DMS114 treated with DMSO at 0.1 percent for 48 hours (cell line): ENCODE data around the gene TTC6.
"Not testable (repeated sequence)": the region's sequence is repeated elsewhere in the genome, so short reads cannot be mapped to it uniquely, and the experiment has no call there.

Source experiments
- DNase-seq: peaks from one replicate; lab custom pipeline; 2025; ENCODE audit not compliant: unreplicated experiment; lab: John Stamatoyannopoulos, UW

The TTC6 gene, protein sequence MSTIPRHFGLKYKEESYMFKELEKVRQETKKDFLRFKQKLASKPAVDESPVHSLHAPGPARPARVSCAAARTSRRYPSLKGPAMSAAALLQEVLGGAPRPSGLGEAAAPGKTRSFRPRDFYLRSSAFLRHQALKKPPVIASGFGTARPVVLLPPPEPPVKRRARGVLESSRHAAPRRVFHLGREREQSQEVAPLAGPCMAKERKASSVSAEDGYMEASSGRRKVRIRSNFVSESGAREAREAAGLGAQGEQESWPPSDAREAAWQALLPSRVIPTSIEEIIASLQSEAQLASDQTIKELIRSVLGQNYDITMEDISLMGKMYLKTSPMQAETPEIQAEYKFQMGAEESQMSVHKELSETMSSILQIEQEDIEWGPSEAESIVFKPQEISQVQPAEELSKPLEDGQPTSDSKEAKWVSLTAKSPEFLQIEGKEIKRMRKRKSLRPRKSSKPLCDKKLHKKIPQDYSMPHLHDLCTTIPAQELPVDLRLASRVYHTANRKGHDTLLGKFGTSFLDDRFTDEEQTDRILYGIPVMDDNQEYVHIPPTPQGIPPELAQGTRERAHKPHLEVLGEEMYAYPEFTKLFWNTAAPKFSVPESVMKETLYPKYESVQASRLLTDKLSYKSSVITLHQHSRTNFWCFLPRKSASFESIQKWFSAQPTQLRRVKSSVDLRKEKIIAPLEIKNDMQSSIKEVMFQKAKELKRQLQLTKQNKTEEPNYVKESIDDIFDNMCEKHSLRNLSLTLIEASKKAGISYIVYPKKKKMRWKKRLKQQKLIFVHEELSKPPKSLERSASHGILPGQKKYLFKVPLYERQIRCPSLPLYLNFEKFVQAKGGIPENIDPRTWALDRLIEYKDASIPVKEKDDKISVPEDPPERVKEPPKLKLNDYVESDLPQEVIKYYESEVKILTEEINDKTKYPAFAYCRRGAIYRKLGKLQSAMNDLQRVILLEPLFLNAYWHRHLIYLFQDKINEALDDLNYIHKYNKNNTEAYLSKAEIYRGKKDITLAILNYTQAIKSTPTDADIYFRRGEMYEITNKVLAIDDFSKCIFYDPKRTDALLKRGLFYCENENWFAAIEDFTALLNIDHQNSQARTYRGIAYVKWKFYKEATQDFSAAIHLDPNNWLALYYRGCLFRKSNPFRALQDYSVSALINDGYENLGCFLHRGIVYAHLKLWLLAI (N-terminal part only)

DNA sequence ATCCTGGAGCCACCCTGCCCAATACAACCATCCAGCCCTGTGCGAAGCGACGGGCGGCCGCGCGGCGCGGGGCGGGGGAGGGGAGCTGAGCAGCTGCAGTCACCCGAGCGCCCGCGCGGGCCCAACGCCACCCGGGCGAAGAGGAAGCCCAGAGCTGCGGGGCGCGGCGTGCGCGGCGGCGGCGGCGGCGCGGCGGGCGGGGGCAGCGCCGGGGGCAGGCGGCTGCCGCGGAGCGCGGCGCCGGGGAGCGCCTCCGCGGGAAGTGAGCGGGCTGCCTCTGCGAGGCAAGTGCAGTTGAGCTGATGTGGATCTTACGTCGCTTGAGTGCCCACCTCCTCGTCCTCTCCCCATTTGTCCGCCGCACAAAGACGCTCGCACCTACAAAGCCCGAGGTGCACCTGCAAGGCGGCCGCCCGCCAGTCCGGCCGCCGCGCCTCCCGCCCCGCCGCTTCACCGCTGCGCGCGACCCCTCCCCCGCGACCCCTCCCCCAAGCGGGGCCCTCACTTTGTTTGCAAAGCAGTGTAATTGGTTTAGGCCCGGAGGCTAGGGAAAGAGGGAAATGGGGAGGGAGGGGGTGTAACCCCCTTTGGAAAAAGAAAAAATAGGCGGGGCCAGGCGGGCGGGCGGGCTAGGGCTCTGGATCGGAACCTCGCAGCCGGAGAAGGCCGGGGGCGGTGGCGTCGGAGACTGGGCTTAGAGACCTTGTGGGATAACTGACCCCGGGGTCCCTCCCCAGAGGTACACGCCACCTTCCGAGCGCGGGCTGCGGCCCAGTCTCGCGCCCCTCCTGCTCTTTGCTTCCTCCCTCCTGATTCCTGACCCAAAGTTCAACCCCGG, at the start of gene TTC6, which contains the start of gene FOXA1:
Gene TTC6 (plus strand): TSS at position 659 of the 838 bp plus-strand sequence. CDS start 26,436 bp downstream, outside the sequence.
Gene FOXA1 (minus strand): TSS at position 279 of the 838 bp plus-strand sequence. CDS start 277 bp downstream, at position 2.
- no peak for DNase-seq

DNA sequence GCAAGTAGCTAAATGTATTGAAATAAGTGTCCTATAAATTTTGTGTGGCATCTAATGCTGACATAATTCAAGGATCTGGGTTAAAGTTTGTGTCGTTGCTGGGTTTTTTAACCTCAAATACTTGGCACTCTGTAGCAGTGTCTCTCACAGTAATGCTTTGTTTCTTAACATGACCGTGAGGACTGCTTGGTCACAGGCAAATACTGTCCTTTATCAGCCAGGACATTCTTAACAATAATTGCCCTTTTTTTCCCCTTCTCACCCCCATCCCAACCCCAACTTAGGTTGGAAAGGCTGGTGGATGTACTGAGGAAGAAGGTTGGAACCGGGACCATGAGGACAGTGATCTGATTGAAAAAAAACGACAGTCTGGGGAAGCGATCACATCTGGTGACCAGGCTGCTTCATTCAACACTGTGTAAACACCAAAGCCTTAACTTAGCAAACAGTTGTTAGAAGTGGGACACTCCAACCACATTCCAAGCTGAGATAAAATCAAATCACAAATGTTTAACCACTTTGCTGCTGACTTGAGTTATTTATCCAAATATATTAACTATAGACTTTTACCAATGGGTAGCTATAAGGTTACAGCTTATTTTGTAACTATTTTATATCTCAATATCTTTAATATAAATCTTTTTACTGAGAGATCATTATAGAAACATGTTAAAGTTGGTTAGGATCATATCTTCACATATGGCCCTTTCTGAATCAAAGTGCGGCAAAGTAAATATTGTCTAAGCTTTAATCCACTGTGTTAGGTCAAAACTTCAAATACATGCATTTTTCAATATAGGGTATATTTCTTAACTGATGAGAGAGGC, 48.6 kb upstream of the TTC6 start:
- no peak for DNase-seq

DNA sequence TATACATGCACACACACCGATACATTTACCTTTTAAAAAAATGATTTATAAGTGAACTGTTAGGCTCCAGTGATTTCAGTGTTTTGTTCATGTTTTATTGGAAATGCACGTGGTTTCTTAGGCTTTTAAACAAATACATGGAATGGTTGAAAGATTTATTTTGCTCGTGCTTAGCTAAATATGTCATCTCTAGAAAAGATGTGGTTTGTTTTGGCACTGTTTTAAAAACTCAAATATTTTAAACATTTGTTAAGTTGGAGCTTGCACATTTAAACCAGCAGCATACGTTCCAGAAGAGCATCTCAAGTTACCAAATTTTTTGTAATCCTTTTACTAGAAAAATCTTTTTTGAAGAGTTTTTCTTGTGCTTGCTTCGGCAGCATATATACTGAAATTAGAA, 44.9 kb upstream of the TTC6 start:
- DNase-seq = no peak

DNA sequence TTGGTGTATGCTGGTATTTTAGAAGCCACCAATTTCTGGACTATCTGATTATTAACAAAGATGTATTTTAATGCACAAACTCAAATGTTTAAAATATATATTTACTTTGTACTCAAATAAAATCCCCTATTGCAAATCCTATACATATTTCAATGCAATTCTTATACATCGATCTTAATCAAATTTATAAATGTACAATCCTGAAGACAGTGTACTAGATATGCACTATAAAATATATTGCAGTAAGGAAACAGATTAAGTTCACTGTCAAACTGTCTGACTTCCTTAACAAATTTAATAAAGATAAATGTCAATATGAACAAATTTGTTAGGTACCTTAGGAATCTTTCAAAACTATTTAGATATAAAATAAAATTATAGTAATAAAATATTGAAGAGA, 44.3 kb upstream of the TTC6 start:
- no peak for DNase-seq

DNA sequence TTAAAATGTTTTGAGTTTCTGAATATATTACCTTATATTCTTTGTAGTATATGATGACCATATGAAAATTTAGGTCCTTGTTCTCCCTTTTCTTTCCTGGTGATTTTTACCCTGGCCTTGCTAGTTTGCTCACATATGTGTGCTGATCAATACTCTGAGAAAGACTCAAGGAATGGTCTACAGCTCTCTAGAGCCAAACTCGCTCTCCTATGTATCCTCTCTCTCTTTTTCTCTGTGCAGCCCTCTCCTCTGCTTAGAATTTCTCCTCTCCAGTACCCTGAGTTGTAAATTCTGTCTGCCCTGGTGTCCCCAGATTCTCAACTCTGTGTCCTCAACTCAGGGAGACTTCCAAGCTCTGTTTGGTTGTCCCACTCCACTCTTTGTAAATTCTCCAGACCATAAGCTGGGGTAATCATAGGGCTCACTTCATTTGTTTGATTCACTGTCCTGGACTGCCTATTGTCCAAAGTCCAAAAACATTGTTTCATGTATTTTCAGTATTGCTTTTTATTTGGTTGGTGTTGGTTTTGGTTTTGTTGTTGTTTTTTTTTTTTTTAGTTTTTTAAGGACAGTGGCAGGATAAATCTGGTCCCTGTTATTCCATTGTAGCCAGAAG, 41.4 kb upstream of the TTC6 start:
- no peak for DNase-seq

DNA sequence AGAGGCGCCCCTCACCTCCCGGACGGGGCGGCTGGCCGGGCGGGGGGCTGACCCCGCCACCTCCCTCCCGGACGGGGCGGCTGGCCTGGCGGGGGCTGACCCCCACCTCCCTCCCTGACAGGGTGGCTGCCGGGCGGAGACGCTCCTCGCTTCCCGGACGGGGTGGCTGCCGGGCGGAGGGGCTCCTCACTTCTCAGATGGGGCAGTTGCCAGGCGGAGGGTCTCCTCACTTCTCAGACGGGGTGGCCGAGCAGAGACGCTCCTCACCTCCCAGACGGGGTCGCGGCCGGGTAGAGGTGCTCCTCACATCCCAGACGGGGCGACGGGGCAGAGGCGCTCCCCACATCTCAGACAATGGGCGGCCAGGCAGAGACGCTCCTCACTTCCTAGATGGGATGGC, 39.8 kb upstream of the TTC6 start:
- not testable (repeated sequence) for DNase-seq

DNA sequence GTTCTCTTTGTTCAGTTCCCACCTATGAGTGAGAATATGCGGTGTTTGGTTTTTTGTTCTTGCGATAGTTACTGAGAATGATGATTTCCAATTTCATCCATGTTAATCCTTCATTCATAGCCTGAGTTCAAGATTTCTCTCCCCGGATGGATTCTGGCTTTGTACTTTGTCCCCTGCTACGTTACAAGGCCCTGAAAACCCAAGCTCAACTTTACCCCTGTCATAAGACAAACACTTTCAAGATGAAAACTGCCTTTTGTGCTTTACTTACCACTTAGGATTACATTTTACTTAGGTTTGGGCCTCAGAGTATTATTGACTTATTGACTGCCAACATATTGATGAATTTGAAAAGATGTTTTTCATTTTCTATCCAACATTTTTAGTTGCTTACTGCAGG, 36.7 kb upstream of the TTC6 start:
- DNase-seq = no peak

DNA sequence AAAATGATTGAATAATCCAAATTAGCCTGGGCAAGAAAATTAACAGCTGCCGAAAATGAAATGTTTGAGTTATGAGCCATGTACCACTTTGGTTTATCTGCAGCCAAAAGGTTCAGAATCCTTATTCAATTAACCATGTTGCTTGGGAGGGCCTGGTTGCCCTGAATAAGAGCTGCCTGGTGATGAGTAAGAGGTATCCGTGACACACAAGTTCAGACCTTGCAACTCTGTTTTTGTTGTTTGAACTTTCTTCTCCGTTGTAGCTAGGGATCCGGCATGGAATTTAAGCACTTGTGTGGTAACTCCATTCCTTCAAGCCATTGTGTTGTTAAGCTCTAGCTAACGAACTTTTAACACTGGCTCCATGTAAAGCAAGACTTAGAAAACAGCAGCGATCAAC, 36.0 kb upstream of the TTC6 start:
- DNase-seq = no peak

DNA sequence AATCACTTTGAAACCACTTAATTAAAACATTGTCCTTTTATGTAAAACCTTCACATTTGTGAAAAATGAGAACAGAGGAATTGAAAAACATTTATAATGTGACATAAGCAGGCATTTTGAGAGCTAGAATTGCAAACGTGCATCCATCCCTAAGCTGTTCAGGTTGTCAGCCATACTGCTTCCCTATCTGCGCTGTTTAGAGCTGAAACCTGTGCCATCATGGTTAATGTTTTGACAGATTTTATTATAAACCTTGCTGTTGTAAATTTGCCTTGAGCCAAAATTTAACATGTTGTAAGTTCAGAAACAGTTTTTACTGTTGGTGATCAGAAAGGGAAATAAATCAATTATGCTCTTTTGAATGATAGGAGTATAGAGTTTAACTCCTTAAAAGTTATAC, 32.2 kb upstream of the TTC6 start:
- DNase-seq = no peak

DNA sequence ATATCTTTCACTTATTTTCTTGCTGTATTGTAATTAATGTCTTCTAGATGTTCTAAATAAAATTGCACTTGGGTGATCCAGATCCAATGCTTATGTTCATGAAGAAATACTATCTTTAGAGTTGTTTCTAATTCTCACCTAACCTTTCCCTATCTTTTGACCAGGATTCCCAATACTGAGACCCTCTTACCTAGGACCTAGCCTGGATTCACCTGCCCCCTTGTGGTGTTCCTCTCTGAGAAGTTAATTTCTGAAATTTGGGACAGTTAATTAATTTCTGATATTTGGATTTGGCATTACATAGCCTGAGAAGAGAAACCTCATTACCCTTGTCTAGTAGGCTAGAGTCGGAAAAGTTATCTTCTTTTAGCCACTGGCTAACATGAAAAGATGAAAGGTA, 29.9 kb upstream of the TTC6 start:
- DNase-seq = no peak

DNA sequence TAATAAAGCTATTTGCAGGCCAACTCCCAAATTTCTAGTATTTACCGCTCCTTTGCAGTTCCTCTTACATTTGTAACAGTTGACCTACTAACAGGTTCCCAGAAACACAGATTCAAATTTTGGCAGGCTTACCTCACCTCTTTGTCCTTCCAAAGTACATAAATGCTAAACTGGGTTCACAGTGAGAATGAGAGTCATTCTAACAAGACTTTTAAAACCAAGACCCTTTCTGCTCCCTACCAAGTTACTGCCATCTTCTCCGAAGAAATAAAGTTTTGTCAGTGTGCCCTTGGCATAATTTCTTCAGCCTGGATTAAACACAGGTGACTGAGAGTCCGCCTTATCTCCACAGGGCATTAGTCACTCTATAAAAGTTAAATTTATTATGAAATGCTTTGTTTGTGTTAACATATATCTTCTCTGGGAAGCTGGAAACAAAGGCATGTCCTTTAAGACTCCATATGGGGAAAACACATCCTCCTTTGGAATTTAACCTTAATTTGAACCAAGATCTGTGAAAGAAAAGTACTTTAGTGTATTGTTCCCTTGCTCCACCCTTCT, 28.5 kb upstream of the TTC6 start:
- DNase-seq = no peak

DNA sequence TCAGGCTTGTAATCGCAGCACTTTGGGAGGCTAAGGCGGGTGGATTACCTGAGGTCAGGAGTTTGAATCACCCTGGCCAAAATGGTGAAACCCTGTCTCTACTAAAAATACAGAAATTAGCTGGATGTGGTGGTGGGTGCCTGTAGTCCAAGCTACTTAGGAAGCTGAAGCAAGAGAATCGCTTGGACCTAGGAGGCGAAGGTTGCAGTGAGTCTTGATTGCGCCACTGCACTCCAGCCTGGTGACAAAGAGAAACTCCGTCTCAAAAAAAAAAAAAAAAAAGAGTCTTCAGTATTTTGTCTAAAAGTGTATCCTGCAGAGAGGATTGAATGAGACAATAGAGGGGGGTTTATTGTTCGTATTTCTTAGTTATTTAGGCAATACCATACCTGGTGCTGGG, 25.7 kb upstream of the TTC6 start:
- no peak for DNase-seq

DNA sequence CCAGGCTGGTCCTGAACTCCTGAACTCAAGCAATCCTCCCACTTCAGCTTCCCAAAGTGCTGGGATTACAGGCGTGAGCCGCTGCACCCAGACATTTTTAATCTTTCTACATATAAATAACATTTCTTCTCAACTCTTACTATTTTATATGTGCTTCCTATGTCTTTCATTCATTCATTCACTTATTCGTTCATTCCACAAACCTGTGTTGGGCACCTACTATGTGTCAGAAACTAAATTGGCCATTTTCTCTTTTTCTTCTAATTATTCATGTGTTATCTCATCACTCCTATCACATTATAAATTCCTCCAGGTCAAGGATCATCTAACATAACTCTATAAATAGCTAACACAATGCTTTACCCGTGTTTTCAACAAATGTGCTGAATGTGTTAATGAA, 24.0 kb upstream of the TTC6 start:
- no peak for DNase-seq

DNA sequence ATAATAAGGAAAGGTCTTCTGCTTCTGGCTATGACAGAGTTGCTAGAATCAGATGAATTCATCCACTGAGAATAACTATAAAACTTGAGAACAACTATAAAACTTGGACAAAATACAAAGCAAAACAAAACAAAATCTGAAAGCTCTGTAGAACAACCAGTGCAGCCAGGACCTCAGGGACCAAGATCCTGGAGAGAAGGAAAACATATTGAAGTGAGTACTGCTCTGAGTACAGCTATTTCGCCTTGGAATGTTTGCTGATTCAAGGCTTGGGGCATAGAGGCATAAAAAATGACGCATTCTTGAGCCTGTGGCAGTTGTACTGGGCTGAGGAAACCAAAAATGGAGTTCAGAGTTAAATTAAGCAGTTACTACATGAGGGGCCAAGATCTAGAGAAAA, 22.1 kb upstream of the TTC6 start:
- DNase-seq = no peak

DNA sequence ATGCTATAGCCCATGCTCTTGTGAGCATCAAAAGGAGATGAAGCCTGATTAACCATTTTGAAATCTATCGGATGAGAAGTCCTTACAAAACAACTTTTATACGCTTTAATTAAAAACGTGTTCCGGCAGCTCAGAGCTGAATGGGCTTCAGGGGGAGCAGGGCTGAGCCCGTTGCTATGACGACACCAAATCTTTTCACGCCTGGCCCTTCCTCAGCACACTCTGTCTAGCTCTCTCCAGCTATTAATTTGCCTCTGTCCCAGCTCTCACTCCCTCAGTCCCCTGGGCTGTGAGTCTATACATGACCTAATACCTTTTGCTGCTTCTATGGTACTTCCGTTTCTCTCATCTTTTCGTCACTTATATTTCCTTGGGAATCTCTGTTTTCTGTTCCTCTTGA, 16.2 kb upstream of the TTC6 start:
- no peak for DNase-seq

DNA sequence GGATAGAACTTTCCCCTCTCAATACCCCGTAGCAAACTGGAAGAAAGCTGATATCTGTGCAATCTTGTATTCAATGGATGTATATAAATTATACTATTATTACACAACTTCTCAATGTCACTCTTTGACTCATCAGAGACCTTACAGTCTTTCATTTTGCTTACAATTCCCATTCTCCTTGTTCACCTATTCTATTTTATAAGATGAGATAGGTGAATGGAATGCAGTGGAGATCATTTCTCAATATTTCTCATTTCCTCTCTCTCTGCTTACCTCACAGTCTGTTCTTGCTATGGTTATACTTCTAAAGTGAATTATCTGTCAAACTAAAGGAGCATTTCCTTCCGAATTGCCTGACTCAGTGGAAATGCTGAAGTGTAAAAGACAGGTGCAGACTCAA, 15.3 kb upstream of the TTC6 start:
- no peak for DNase-seq

DNA sequence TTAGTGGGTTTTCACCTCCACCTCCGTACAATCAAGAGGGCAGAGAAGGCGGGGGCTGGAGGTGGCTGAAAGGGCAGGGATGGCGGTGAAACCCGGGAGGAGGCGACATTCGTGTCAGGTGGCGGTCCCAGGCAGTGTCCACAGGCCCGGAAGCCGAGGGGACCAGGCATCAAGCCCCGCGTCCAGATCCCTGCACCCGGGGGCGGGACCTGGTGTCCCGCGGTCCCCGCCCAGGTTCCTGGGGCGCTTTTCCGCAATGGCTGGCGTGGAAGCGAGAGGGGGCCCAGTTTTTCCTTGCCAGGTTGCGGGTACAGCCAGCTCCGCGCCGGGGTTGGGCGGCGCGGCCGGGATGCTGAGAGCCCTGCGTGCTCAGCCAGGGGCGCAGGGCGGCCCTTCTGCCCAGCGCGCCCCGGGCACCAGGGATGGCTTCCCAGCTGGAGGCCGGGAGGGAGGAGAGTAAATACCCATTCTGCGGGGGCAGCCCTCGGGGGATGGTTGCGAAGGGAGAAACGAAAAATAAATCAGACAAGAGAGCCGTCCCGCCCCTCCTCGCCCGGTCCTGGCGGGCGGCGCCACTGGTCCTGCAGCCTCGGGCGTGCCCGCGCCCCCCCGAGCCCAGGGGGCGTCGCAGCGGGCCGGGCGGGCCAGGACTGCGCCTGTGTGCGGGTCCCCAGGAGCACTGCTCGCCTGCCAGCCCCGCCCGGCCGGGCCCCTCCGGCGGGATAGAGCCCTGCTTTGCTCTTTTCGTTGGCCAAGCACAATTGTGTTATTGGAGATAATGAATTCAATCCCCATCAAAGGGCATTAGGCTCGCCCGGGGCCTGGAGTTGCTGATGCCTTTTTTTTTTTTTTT, 11.8 kb upstream of the TTC6 start:
- DNase-seq = no peak
